Stimulated activated CD4-positive, alpha-beta T cell treated with anti-CD3 and anti-CD28 coated beads, Interleukin-12 subunit alpha, Interleukin-12 subunit beta, amount 100 ng/mL, for 4 hours (primary cell): Measurements from ENCODE around the gene EPHB2.
"Not testable (repeated sequence)": the region's sequence is repeated elsewhere in the genome, so short reads cannot be mapped to it uniquely, and the experiment has no call there.

ENCODE experiments used
- DNase-seq: peaks from one replicate; pipeline ENCODE4 v3.0.0-alpha.2; 2020

Gene EPHB2

DNA sequence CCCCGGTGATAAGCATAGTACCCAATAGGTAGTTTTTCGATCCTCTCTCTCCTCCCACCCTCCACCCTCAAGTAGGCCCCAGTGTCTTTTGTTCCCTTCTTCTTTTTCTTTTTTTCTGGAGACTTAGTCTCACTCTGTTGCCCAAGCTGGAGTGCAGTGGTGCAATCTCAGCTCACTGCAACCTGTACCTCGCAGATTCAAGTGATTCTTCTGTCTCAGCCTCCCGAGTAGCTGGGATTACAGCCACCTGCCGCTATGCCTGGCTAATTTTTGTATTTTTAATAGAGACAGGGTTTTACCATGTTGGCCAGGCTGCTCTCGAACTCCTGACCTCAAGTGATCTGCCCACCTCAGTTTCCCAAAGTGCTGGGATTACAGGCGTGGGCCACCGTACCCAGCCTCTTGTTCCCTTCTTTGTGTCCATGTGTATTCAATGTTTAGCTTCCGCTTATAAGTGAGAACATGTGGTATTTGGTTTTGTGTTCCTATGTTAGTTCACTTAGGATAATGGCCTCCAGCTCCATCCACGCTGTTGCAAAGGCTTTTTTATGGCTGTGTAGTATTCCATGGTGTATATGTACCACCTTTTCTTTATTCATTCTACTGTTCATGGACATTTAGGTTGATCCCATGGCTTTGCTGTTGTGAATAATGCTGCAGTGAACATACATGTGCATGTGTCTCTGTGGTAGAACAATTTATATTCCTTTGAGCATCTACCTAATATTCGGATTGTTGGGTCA lies 133.0 kb downstream of the EPHB2 start:
- not testable (repeated sequence) for DNase-seq

DNA sequence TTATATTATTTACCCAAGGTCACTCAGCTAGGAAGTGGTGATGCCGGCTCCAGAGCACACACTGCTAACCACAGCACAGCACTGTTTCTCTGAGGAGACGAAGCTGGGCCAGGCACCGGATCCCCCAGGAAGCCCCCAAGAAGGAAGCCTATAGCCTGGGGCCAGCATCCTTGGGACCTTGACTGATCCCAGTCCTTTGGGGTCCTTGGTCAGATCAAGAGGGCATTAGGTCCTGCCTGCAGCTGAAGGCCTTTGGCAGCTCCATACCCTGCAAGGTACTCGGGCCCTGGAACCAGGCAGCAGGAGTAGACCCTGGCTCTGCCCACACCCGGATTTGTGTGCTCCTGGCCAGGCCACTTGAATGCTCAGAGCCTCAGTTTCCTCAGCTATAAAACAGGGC lies 134.0 kb downstream of the EPHB2 start:
- no peak for DNase-seq

DNA sequence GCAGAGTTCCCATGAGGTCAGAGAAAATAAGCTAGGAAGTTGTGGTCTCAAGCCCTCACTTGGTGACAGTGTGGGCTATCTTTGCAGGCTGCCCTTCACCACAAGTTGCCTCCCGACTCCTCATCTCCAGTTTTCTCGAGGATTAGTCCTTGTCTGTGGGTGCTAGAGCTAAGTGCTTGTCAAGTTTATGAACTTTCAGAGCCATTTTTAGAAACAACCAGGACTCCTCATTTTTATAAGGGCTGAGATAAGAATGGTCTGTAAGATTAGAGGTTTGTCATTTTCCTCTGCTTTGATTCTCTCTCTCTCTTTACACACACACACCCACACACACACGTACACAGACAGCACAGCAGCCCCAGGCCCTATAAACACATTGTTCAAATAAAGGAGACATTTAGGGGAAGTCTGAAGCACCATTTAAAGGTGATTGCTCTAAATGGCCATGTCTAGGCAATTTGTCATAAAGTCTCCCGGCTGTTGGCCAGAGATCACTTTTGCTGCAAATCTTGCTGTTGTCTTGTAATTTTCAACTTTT lies 134.8 kb downstream of the EPHB2 start:
- no peak for DNase-seq

DNA sequence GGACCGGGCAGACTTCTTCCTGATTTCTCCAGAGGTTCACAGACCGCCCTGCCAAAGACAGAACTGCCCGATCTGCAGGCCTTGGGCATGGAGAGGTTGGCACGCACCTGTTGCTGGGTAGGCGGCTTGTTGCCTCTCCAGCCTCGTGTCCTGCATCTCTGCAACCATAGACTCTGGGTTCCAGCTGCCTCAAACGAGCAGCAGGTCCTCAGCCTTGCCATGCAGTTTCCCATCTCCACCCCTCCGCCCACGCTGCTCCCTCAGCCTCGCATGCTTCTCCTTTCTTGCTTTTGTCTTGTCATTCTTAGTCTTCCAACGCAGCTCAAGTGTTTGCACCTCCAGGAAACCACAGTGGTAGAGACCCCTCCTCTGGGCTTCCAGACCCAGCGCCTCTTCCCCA lies 135.8 kb downstream of the EPHB2 start:
- peak; percentile 3 for DNase-seq

DNA sequence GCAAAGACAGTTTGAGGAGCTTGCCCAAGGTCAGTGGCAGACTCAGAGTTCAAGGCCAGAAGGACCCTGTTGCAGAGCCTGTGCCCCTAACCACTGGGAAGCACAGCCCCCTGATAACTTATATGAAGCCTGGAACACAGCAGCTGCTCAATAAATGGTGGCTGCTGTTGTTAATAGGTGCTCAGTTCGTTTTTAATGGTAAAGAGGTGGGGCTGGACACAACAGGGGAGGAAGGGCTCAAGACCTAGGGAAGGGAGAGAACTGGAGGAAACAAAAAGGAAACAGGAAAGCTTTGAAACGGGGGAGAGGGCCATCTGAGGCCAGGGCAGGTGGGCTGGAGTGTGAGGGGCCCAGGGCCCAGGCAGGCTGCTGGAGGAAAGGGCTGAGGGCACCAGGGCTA lies 136.6 kb downstream of the EPHB2 start:
- DNase-seq: no peak

DNA sequence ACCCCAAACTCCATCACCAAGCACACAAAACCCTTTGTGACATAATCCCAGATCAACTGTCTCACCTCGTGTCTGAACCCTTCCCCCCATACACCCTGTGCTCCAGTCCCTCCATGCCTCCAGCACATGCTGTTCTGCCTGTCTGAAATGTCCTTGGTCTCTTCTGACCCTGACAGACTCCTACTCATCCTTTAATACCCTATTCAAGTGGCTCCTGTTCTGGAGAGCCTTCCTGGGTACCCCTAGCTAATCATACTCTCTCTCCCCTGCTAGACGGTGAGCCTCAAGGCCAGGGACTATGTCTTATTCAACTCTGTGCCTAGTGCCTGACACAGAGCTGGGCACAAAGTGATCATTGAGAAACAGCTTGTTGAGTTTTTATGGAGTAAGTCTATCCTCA lies 137.1 kb downstream of the EPHB2 start:
- DNase-seq: no peak

DNA sequence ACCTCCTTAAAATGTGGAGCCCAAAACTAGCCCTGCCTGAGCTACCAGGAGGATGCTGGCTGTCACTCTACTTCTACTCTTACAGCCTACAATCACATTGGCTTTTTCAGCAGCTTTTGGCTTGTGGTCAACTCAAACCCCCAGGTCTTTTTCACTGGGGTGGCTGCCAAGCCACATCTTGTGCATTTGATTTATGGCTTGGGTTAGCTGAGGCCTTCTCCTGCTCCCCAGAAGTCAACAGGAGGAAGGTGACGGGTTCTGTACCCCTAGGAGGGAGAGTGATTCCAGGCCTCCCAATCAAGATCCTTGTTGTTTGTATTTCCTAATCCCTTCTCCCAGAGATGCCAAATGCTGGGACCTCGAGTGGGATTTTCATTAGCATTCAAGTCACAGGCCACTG lies 137.8 kb downstream of the EPHB2 start:
- DNase-seq: no peak

DNA sequence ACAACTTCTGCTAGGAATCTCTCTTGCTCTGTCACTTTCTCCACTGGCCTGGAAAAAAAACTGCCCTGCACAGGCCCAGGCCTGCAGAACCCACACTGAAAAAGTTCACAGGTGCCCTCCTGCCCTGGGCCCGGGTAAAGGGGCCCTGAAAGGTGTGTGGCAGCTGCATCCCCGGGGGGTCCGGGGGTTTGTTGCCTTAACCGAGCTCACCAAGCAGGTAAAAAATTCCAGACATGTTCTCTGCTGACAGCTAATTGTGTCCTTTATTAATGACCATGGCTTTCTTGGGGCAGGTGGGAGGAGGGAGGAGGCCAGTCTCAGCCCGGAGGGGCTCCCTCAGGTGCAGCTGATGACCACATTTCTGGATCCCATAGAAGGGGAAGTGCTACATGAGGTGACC lies 139.1 kb downstream of the EPHB2 start:
- DNase-seq: no peak

DNA sequence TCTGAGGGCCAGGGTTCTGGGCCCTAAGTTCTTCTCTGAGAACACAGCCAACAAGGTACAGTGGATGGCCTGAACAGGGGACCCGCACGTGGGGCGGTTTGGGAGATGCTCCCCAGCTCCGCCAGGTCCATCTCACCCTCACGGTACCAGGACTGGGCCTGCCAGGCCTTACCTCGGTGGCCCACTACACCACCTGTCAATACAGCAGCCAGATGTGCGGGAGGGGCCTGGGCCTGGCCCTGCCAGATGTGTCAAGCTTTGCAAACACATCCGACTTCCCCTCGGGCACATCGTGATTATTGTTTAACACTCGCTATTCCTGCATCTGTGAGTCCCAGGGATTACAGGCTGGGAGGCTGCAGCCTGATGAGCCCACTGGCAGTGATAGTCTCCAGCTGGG lies 139.6 kb downstream of the EPHB2 start:
- no peak for DNase-seq

DNA sequence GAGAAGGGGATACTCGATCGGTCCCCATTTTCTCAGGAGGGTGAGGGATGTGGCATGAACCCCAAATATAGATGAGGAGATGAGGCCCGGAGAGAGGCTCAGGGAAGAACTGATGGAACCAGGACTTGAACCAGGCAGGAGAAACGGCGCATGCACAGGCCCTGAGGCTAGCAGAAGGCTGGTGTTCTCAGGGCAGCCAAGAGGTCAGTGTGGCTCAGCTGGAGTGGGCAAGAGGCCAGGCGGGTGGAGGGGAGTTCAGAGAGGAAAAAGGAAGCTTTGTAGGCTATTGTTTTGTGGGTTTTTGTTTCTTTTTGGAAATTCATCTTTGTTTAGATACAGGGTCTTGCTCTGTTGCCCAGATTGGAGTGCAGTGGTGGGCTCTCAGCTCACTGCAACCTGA lies 140.0 kb downstream of the EPHB2 start:
- DNase-seq: no peak

DNA sequence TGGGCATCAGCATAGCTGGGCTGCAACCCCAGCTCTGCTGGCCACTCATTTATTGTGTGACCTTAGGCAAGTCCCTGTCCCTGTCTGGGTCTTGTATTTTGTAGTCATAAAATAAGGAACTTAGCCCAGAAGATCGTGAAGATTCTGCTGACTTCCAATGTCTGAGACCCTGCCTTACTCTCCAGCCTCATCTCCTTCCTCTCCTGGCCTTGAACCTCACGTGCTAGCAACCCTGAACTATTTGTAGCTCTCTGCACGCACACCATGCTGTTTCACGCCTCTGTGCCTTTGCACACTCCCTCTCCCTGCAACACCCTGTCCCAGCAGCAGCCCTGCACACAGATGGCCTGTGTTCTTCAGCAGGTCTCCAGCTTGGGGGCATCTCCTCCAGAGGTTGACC lies 140.9 kb downstream of the EPHB2 start:
- DNase-seq: no peak

DNA sequence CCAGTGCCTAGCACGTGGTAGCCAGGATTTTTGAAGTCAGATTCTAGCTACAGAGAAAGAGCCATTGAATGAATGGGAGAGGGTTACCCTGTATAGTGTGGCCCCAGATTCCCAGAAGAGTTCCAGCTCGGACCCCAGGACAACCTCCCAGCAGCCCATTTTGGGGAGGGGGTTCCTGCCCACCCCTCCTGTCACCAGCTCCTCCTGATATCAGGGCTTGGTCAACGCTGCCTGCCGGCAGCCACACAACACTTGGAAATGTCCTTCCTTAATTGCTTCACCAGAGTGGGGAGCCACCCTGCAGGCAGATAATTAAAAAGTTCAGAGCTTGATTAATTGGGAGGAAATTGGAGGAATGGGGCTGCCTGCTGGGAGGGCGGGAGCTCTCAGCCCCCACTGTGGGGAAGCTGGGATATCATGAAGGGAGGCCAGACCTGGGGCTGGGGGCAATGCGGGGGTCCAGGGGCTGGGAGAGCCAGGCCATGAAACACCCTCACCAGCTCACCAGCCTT lies 141.6 kb downstream of the EPHB2 start:
- DNase-seq: no peak

DNA sequence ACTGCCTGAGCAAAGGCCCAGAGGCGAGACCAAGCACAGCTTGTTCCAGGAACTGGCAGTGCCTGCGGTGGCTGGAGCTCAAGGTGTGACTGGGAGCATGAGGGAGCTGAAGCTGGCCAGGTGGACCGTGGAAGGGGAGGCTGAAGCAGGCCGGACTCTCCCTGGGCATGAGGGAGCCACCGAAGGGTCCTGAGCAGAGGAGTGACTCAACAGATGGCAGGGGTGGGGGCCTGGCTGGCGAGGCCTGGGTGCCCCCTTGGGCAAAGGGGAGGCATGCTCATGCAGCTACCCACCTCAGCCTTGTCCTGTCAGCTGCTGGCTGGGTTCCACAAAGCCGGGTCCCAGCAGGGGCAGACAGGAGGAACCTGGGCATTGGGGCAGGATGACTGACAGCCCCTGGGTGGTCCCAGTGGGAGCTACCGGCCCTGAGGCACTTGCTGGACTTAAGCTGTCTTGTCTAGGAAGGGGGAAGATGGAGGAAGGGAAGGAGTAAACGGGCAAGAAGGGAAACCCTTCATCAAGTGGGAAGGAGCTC lies 143.1 kb downstream of the EPHB2 start:
- no peak for DNase-seq

DNA sequence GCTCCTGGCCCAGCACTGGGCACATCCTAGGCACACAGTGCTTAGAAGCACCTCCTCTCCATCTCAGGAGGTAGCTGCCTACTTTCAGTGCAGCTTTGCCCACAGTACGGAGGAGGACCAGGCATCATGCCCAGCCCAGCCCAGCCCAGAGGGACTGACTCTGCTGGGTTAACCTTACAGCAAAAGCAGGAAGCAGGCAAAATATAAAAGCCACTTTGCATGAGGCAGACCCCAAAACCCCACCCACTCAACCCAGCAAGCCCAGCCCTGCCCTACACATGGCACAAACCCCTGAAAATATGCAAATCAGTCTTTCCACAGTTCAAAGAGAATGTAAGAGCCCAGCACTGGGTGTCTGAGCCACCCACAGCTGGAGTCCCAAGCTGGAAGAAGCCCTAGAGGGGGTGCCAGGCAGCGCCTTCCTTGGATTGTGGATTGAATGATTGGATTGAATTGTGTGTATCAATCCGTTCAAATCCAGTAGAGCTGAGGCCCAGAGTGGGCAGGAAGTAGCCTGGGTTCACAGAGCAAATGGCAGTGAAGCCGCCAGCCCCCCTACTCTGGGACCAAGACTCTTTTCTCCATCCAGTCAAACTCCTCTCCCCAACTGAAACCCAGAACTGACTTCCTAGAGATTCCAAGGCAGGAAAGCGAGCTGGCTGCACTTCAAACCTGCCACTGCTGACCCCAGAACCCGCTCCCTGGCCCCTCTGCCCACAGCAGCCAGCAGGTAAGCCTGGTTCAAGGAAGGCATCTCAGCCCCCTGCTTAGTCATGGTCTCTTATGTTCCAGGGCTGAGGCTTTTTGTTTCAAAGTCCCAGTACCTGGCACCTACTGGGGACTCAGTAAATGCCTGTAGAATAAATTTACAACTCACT lies 144.3 kb downstream of the EPHB2 start:
- DNase-seq: no peak

DNA sequence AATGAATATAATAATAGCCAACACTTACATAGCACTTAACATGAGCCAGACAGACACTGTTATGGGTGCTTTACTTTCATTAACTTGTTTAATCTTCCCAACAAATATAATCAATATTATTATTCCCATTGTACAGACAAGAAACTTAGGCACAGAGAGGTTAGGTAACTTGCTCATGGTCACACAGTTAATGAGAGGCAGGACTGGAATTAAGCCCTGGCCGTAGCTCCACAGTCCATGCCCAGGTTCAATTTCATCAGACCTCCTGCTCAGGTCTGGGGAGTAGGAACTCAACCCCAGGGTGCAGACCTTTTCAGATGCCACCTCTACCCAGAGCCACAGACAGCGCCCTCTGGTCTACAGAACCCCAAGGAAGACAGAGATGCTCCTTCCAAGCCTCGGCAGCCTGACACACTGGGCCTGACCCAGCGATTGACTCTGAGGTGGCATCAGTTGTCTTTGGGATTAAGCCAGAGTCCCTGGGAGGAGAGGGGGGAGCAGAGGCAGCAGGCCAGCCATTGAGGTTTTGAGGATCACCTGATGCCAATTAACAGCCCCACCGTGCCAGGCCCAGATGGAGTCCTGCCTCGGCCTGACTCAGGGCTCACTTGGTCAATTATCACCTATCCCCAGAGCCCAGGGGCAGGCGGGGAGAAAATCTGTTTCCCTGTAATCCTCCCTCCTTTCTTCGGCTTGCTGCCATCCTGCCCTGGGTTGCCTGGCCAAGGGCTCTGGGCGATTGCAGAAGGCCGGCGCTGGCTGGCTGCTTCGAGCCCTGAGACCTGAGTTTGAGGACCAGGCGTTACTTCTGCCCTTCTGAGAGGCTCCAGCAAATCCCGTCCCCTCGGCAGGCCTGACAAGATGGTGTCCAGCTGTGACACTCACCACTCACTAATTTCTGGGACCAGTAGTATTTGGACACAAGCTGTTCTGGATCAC lies 145.3 kb downstream of the EPHB2 start:
- DNase-seq: no peak

DNA sequence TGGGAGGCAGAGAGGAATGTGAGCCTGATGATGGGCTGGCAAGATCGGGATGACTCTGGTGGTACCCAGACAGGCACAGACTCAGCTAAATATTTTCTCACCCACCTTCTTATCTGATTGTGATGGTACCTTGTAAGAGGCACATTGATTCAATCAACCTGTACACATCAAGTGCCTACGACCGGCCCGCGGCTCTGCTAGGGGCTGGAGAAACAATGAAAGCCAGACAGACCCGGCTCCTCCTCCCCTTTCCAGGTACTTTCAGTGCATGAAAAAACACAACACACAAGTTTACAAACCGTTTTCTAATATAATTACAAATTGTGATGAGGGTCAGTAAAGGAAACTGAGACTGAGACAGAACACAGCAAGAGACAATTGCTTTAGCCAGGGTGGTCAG lies 147.0 kb downstream of the EPHB2 start:
- DNase-seq: no peak

DNA sequence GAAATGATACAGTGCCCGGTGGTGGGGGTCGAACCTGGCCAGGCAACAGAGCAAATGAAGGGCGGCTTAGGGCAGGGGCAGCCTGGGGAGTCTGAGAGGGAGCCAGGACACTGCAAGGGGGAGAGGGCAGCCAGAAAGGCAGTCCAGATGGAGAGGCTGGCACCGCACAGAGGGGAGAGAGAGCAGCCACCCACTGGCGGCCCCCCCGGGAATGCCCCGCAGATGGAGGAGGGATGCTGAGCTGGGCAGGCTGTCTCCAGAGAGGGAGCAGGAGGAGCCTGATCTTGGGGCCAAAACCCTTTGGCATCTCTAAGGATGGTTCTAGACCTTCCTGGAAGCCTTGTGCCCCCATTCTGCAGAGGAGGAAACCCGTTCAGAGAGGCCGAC lies 149.8 kb downstream of the EPHB2 start:
- no peak for DNase-seq

DNA sequence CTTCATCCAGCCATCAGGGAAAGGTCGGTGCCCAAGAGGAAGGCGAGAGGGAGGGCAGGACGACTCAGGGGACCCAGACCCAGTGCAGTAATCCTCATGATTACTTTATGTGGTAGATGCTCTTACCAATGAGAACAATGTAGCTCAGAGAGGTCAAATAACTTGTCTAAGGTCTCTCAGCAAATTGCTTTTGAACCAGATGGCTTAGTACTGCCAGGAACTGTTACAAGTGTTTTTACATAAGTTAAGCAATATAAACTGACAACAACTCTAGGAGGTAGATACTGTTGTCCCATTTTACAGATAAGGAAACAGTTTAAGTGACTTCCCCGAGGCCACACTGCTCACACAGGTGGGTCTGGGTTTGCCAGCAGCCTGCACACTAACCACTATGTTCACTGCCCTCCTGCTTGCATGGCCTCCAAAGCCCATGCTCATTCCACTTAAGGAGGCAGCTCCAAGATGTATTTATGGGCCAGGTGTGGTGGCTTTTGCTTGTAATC lies 150.3 kb downstream of the EPHB2 start:
- no peak for DNase-seq

DNA sequence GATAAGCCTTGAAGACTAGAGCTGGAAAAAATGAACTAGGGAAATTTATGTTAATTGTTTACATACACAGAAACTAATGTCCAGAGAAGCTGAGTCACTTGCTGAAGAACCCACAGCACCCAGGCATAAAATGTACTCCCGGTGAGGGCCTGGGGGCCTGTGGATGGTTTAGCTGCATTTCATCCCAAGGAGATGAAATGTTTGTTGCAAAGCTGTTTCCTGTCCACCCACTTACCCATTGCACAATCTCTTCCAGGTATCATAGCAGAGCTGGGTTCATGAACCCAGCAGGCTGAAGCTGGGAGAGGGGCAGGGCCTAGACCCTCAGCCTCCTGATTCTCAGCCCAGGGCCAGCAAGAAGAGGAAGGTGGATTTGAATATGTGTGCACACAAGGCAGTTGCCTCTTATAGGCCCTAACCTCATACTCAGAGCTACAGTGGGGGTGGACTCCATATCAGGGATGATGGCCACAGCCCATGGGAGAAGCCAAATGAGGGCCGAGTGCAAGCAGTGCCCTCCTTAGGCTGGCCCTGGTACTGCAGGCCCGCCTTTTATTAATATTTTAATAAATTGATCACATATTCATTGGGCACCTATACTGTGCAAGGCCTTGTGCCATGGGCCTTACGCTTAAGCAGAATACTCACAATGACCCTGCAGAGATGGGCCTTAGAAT lies 151.3 kb downstream of the EPHB2 start:
- no peak for DNase-seq

DNA sequence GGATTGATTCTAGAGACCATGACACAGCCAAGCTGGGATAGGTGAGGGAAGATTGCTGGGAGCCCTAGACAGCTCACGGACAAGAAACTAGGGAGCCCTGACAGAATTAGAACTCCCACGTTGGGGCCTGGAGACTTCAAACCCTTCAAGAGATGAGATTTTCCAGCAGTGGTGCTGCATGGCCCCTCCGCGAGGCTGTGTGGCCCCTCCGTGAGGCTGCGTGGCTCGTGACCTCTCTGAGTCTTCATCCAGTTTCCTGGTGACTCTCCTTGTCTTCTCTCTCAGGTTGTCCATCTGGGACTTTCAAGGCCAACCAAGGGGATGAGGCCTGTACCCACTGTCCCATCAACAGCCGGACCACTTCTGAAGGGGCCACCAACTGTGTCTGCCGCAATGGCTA lies 152.1 kb downstream of the EPHB2 start:
- no peak for DNase-seq

DNA sequence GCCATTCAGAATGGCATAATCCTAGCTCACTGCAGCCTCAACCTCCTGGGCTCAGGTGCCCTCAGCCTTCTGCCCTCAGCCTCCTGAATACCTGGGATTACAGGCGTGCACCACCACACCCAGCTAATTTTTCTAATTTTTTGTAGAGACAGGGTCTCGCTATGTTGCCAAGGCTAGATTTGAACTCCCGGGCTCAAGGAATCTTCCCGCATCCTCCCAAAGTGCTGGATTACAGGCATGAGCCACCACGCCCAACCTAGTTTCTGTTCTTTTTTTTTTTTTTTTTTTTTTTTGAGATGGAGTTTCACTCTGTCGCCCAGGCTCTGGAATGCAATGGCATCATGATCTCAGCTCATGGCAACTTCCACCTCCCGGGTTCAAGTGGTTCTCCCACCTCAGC lies 153.1 kb downstream of the EPHB2 start:
- DNase-seq: no peak

DNA sequence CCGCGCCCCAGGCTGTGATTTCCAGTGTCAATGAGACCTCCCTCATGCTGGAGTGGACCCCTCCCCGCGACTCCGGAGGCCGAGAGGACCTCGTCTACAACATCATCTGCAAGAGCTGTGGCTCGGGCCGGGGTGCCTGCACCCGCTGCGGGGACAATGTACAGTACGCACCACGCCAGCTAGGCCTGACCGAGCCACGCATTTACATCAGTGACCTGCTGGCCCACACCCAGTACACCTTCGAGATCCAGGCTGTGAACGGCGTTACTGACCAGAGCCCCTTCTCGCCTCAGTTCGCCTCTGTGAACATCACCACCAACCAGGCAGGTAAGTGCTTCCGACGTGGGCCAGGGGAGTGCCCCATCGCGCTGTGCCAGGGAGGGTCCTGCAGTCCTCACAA lies 154.2 kb downstream of the EPHB2 start:
- DNase-seq: no peak
